K562 (cell line): Measurements from ENCODE around the gene CLVS2.

Experiments
- CREBBP ChIP-seq: IDR thresholded peaks from one replicate; pipeline ENCODE4 v1.6.1; 2012; ENCODE audit warnings: low read depth, mild to moderate bottlenecking, control low read depth, inconsistent platforms, low read length
- HDAC6 ChIP-seq: IDR thresholded peaks from 2 replicates; pipeline ENCODE4 v1.6.1; 2012; ENCODE audit warnings: low read depth, mild to moderate bottlenecking, control low read depth, inconsistent platforms, low read length, moderate library complexity
- KLF16 ChIP-seq: IDR thresholded peaks from 2 replicates; pipeline ENCODE4 v1.6.1; 2016; ENCODE audit warnings: antibody characterized with exemption
- RNF219 ChIP-seq: fragments of 250-450 bp; sonication (Bioruptor Pico); IDR thresholded peaks from 2 replicates; pipeline ENCODE4 v1.5.0; 2022; ENCODE audit warnings: mild to moderate bottlenecking
- SMC3 ChIP-seq: conservative IDR thresholded peaks from 2 replicates; pipeline ENCODE4 v1.6.1; 2011; ENCODE audit warnings: low read depth, low read length, improper control_type of control experiment; ENCODE audit not compliant: insufficient read depth
- TAF7 ChIP-seq: fragments of 450-650 bp; IDR thresholded peaks from 2 replicates; pipeline ENCODE4 v1.6.1; 2016; ENCODE audit warnings: missing genetic modification characterization, missing compliant biosample characterization
- TCFL5 ChIP-seq: fragments of 250-450 bp; sonication (Bioruptor Pico); conservative IDR thresholded peaks from 2 replicates; pipeline ENCODE4 v1.6.1; 2021; ENCODE audit warnings: mild to moderate bottlenecking, moderate library complexity, matching md5 sums
- ZNF184 ChIP-seq: sonication (generic); formaldehyde crosslinking; IDR thresholded peaks from 2 replicates; pipeline ENCODE4 v1.5.0; 2020; ENCODE audit warnings: missing genetic modification reagents

GRCh38 chr6:123030282-123030681 is 34.2 kb downstream of the CLVS2 start:
- TF ChIP-seq HDAC6 (no peak), CREBBP (no peak), KLF16 (no peak), TAF7 (tag) (no peak), TCFL5 (no peak), ZNF184 (CRISPR knock-in tag) (no peak), RNF219 (CRISPR knock-in tag) (no peak), SMC3 (no peak)
